Ovary (tissue), 3 donors: Measurements from ENCODE around the gene SYTL3.

Experiments
- CTCF ChIP-seq, 3 donors: fragments of 450-650 bp in 2 of 3; fragments of 200-600 bp in 1 of 3; IDR thresholded peaks; one replicate each; pipeline versions ENCODE4 v1.5.1 to v1.8.0; 2016 to 2022; ENCODE audit warnings: antibody characterized with exemption in 3 of 3, mild to moderate bottlenecking in 1 of 3
- POLR2A ChIP-seq: fragments of 450-650 bp; IDR thresholded peaks from one replicate; pipeline ENCODE4 v1.6.1; 2017; ENCODE audit warnings: antibody characterized with exemption, mild to moderate bottlenecking, moderate library complexity
- donor health status: DM: no; HTN: no; CAD: no.

DNA sequence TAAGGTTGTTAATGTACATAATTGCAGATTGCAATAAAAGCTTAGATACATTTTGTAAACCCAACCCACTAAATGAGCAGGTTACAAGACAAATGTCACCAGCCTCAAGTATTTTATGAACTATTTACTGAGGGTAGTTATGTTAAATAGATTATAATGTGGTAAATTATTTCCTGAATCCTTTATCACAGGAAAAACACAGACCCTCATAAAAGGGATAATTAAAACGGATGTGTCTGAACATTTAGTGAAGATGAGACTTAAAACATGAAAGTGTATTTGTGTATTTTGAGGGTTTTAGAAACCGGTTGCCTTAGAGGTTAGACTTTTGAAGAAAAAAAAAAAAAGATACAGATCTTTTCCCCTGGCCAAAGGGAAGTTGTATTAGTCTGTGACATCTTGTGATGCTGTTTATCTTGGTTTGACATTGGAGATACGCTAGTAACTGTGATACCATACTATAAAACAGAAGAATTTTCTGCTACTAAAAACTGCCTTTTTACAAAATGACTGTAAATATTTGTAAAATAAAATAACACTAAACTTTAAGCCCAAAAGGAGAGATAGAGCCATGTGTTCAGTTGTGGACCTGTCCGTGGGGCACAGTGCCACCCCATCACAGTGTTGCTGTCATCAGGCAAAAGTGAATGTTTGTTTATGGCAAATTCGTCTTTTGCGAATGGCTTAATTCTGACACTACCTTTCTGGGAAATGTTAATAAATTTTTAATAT lies 15.0 kb upstream of the SYTL3 start:
- no peak for TF ChIP-seq CTCF (IDR thresholded peaks at IDR 0.05)
- TF ChIP-seq POLR2A = no peak
